HG02798 (cell line): Measurements from ENCODE around the gene SCN4B.

Experiments
- ATAC-seq: cut with Tn5 transposase; IDR thresholded peaks from one replicate; pipeline ENCODE4 v1.9.1; 2021; ENCODE audit warnings: mild to moderate bottlenecking; ENCODE audit not compliant: unreplicated experiment, poor library complexity

The SCN4B gene

GRCh38 chr11:118106789-118107335 is 45.8 kb downstream of the SCN4B start:
- ATAC-seq, result no peak

GRCh38 chr11:118105657-118106305 is 46.8 kb downstream of the SCN4B start:
- ATAC-seq, result no peak

GRCh38 chr11:118104491-118104890 is 48.1 kb downstream of the SCN4B start:
- ATAC-seq, result no peak

- ATAC-seq, result no peak
Observed at GRCh38 chr11:118102721-118103261, 49.8 kb downstream of the SCN4B start.

GRCh38 chr11:118100691-118101232 is 51.9 kb downstream of the SCN4B start:
- ATAC-seq, result no peak

- no peak for ATAC-seq
Observed at GRCh38 chr11:118099838-118100556, 52.6 kb downstream of the SCN4B start.

- ATAC-seq, result no peak
Observed at GRCh38 chr11:118098996-118099837, 53.4 kb downstream of the SCN4B start.

- no peak for ATAC-seq
Observed at GRCh38 chr11:118095967-118096367, 56.7 kb downstream of the SCN4B start.

GRCh38 chr11:118095493-118095892 is 57.1 kb downstream of the SCN4B start:
- no peak for ATAC-seq

GRCh38 chr11:118092907-118093571 is 59.6 kb downstream of the SCN4B start:
- ATAC-seq, result no peak

GRCh38 chr11:118091690-118092089 is 60.9 kb downstream of the SCN4B start:
- ATAC-seq, result no peak

GRCh38 chr11:118090545-118091162 is 62.0 kb downstream of the SCN4B start:
- ATAC-seq, result no peak

- ATAC-seq, result no peak
Observed at GRCh38 chr11:118088531-118088930, 64.1 kb downstream of the SCN4B start.

- no peak for ATAC-seq
Observed at GRCh38 chr11:118087931-118088330, 64.7 kb downstream of the SCN4B start.

GRCh38 chr11:118086913-118087768 is 65.5 kb downstream of the SCN4B start, which contains the start of gene SMIM35:
Gene SMIM35, minus strand, starts transcription at chr11:118086963. Its CDS starts 206 bp downstream, at chr11:118086757.
- no peak for ATAC-seq

GRCh38 chr11:118084656-118085055 is 68.0 kb downstream of the SCN4B start:
- no peak for ATAC-seq

- ATAC-seq, result no peak
Observed at GRCh38 chr11:118084247-118084646, 68.4 kb downstream of the SCN4B start.
